GM18907 (cell line): ENCODE measurements around the gene ID4.

Experiments used
- ATAC-seq: cut with Tn5 transposase; IDR thresholded peaks from one replicate; pipeline ENCODE4 v1.9.1; 2021; ENCODE audit warnings: mild to moderate bottlenecking, moderate library complexity; ENCODE audit not compliant: unreplicated experiment

ID4 gene, protein sequence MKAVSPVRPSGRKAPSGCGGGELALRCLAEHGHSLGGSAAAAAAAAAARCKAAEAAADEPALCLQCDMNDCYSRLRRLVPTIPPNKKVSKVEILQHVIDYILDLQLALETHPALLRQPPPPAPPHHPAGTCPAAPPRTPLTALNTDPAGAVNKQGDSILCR

DNA sequence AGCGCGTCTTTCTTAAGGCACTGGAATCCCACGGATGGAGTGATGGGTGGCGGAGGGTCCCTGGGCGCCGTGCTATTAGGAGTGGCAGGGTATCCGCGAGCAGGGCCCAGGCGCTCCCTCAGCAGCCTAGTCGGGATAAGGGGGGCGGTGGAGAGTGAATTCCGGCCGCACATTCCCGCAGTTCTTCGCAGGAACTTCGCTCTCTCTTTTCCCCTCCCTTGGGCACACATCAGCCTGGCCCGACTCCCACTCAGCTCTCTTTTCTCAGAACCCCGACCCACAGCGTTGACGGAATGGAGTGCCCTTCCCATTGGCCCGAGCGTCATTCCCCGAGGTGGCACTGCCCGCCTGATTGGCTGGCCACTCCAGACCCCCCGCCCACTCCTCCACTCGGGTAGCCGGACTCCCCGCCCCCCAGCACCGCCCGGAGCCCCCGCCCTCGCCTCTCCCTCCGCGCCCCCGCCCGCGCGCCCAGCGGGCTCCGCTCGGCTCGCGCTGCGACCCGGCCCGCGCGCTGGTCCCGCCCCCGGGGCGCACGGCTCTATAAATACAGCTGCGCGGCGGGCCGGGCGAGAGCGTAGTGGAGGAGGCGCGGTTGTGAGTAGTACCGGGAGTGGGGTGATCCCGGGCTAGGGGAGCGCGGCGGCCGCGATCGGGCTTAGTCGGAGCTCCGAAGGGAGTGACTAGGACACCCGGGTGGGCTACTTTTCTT is at the start of gene ID4:
ID4 (plus strand) TSS at position 572 of the 712 bp plus-strand sequence. CDS start 385 bp downstream, outside the sequence.
- ATAC-seq = no peak

DNA sequence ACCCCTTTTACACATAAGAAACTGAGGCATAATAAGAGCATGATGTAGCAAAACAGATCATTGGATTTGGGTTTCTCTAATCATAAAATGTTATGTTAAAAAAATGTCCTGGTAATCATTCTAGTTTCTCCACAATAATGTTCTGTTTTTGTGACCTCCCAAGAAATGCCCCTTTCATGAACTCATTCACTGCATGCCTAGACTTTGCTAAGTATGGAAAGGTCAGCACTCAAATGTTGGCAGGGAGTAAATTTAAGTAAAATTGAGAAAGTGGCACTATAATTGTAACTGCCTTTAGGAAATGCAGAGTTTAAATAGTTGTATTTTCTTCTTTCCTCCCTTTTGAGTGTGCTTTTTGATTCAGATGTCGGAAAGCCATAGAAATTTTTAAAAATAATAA is 48.5 kb upstream of the ID4 start:
- no peak for ATAC-seq

DNA sequence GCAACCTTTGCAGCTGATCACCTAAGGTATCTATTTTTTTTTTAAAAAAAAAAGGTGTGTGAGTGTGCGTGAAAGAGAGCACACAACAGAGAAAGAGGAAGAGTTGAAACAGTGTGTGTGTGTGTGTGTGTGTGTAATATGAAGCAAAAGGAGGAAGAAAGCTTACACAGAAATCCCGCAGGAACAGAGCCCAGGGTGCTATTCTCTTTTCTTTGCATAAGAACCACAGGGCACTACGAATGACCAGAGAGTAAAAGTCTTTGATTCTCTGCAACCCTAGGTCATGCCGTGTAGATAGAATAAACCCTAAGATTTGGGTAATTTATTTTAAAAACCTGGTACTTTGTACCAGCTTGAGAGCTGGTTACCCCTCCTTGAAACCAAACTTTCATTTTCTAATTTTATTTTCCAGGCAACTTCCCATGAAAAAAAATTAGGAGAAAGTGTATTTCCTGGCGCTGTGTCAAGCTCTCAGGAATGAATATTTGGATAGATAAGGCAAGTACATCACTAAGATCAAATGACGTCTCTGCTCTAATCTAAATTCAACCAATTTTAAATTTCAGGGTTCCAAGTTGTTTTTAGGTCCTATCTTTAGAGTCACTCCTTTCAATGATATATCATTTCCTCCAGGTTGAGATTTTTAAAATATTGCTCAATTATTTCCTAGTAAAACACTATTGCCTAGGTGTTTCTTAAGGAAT is 47.9 kb upstream of the ID4 start:
- no peak for ATAC-seq

DNA sequence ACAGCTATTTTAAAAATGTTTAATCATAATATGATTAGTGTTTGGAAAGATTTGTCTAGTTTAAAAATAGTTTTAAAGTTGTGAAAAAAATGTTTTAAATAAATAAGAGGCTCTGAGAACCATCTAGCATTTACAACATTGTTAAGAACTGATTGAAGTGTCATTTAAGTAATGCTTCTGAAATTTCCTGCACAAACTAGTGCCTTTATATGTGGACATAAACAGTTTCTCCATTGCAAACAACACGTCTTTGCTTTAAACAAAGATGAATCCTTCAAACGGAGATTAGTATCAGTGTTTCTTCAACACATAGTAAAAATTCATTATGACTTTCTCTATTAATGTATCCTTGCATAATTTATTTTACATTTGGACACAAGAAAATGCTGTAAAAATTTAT is 45.9 kb upstream of the ID4 start:
- ATAC-seq = no peak

DNA sequence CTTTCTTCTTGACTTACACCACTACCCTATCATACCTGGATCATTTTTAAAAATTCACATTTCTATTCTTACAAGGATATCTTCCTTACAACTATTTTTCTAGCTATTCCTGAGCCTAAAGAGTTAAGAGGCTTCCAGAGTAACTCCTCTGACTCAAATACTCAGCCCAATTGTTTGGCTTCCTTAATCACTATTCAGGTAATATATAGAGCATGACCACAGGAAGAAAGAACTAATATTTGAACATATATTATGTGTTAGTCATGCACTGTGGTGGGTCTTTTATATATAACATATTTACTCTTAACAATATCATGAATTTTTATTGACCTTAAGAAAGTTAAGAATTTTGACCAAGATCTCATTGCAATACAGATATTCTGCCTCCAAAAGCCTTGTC is 42.0 kb upstream of the ID4 start:
- ATAC-seq = no peak

DNA sequence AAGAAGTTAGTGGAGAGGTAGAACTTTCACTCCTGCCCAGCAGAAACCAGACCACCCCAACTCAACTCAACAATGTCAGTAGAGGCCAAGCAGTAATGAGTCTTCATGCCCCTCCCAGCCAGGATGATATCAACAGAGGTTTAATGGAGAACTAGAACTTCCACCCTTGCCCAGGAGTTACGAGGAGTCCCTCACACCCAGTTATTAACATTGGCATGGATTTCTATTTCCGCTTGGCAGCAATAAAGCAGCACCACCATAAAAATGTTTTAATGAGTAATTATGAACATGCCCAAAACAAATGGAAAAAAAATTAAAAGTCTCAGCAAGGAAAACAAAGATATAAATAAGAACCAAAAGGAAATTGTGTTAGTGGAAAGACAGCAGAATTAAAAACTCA is 40.7 kb upstream of the ID4 start:
- ATAC-seq = no peak

DNA sequence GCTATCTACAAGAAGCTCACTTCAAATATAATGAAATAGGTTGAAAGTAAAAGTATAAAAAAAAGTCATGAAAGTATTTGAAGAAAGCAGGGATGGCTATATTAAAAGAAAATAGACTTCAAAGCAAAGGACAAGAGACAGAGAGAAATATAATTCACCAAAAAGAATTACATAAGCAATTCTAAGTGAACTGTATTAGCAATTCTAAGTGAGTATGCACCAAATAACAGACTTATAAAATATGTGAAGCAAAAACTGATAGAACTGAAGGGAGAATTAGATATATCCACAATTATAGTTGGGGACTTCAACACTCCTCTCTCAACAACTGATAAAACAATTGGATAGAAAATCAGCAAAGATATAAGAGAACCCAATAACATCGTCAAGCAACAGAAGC is 38.8 kb upstream of the ID4 start:
- ATAC-seq = no peak

DNA sequence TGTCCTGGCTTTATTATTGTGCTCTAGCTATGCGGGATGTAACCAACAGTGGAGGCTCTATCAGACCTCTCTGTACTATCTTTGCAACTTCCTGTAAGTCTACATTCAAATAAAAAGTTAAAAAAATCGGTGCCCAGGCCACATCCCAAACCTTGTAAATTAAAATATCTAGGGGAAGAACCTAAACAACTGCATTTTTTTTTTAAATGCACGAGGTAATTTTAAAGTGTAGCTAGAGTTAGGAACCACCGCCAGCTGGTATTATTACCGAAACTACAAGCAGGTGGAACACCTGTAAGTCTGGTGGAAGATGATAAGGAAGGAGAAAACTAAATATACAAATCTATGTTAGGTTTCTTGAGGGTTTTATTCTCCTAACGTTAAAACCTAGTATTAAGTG is 34.5 kb upstream of the ID4 start:
- ATAC-seq = no peak

DNA sequence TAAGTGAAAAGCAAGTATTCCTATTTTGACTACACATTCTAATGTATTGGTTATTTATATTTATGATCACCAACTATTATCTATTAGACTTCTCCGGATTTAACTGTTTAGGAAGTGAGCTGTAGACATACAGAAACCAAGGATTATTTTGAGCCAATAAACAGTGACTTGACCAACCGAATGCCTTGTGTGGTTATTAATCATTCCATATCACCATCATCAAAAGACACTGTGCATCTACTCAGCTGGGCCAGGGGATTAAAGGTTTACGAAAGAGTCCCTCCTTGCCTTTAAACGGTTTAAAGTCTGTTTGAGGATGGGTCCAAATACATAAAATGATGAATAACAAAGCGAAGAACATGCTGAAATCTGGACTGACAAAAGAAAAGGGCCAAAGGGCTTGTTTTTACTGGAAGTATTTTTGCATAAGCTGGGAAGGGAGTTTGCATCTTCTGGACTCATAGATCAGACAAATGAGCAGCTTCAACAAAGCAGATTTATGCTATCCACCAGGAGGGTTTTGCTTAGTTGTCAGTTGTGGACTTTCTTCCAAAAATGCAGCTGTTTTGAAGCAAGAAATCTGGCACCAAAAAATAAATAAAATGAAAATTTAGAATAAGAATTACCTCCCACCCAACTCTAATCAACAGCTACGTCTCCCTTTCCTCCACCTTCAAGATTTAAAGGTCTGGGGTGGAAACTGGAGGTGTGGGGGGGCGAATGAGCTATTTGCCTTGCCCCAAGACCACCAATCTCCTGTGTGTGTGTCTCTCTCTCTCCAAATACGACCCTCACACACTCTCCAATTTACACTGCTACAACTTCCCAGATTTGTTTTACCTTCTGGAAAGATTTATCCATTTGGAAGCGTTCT is 33.6 kb upstream of the ID4 start:
- ATAC-seq = no peak

DNA sequence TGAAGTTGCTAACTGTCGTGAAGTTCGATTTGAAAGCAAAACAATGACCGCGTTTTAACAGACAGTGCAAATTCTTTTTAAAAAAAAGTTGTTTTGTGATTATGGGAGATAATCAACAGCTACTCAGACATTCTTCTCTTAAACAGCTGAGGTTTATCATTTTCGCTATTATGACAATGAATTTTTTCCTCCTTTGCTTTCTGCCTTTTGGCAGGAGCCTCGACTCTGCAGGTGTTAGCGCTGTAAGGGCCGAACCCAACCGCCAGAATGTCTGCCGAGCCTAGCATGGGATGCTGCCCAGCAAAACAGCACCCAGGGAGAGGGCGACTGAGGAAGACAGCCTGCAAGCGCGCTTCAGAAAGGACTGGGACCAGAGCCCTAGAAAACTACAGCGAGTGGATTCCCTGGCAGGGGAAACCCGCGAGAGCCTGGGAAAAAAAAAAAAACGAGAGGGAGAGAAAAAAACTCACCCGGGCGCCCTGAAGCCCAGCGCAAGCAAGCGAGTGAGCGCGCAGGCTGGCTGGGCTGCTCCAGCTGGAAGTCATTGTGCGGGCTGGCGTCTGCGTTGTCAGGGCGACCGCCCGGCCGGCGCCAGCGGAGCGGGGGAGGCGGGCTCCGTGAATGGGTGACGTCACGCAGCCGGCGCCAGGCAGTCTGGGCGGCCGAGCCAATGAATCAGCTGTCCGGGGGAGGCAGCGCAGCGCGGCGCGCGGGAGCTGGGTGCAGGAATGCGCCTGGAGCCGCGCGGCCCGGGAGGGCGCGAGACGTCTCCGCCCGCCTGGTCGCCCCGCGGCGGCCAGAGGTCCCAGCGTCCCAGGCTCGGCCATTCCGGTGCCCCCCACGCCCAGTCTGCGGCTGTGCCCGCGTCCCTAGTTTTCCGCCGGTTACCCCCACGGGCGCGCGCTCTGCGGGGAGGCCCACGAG is 32.7 kb upstream of the ID4 start:
- ATAC-seq = peak; percentile 99

DNA sequence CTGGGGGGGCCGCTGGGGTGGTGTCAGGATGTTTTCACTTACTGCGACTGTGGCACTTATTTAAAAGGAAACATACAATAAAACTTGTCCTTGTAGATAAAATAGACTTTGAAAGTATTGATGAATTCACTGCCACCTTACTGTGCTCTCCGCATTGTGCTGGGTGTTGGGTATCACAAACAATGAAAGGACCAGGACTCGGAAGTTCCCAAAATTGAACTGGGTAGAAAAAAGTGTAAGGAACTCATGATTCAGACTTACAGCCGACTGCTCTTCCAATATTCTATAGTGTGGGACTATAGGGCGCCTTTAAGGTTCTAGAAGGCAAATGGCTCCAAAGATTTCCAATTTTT is 32.1 kb upstream of the ID4 start:
- ATAC-seq = no peak

DNA sequence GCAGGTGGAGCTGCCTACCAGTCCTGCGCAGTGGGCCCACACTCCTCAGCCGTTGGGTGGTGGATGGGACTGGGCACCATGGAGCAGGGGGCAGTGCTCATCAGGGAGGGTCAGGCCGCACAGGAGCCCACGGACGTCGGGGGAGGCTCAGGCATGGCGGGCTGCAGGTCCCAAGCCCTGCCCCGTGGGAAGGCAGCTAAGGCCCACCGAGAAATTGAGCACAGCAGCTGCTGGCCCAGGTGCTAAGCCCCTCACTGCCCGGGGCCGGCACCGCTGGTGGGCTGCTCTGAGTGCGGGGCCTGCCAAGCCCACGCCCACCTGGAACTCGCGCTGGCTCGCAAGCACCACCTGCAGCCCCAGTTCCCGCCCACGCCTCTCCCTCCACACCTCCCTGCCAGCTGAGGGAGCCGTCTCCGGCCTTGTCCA is 30.2 kb upstream of the ID4 start:
- ATAC-seq = no peak

DNA sequence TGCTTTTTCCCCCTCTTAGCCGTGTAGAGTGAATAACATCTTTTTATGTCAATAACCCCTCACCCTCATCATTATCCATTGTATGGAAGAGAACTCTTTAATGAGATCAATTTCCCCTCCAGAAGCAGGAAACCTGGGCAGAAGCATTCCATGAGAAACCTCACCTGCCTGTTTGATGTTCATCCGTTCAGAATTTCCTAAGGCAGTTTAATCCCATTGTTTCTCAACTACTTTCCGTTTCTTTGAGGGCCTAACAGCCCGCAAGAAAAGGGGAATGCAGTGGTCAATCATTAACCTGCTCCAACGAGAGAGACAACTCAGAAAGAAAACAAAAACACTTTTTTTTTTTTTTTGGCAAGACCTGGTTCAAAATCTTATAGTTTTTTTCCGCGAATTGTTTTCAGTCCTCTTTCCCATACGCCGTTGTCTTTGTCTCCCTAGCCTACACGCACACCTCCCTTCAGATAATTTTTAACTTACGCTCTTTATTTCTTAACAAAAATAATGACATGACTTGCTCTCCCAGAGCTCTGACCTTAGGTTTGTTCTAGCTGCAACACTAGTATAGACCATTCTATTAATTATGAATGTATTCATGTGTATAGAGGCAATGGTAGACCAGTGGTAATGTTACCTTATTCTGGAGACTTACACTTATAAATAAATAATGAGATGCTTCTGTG is 25.6 kb upstream of the ID4 start:
- ATAC-seq = no peak

DNA sequence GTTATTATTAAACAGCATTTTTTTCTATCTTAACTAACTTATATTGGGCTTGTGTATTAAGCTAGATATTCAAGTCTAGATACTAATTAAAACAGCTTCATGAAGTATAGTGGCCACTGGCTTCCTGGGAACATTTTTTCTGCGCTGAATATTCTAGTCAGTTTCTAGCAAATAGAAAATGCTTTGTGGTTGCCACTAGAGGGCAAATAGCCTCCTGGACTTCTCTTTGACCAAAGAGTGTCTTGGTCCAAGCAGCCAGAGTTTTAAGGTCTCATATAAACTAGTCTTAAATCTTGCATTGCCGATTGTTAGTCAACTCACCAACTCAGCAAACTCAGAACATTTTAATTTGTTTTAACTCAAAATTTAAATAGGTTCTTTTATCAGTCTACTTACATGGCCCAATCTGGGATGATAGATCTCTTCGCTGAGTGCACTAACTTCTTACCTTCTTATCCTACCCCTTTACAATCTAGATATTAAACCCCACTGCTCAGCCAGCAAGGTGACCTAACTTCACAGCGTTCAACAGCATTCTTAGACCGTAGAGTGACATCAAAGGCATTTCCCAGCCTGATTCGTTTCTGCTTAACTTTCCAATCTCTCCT is 24.6 kb upstream of the ID4 start:
- no peak for ATAC-seq

DNA sequence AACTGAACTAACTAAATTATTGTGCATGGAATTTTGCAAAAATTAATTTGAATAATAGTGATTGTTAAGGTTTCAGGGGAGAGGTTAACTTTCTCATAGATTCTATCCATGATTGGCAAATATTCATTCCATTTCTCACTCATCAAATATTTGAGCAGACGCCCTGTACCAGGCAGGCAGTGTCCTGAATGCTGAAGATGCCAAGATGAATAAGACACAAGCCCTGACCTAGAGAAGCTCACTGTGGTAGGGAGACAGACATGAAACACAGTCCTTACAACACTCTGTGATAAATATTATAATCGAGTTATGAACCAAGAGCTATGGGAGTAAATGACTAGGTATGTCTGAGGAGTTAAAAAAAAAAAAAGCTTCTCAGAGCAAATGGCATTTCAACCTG is 18.4 kb upstream of the ID4 start:
- no peak for ATAC-seq

DNA sequence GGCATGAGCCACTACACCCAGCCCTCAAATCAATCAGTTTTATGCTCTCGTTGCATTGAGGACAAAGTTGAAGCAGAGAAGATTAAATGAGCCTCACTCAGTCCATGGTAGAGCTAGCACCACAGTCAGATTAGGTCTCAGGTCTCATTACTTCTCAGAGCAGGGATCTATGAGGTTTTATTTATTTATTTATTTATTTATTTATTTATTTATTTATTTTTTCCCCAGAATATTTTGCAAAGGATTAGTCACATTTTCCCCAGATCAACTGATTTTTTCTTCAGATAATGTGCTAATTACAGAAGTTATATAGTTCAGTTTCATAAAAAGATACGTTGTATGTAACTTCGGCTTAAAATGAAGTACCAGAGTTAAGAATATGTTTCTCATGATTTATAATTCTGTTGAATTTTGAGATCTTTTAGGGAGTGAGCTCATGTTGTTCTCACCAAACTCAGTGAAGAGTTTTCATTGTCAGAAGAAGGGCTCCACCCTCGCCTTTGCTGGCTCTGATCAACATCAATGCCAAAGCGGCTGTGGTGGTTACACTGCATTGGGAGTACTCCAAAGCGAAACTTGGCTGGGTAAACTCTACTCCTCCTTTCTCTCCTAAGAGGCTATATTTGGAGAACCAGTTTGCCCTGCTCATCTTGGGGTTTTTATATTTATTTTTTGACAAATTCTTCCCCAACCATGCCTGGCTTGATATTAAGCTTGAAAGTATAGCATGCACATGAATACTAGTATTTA is 12.9 kb upstream of the ID4 start:
- no peak for ATAC-seq

DNA sequence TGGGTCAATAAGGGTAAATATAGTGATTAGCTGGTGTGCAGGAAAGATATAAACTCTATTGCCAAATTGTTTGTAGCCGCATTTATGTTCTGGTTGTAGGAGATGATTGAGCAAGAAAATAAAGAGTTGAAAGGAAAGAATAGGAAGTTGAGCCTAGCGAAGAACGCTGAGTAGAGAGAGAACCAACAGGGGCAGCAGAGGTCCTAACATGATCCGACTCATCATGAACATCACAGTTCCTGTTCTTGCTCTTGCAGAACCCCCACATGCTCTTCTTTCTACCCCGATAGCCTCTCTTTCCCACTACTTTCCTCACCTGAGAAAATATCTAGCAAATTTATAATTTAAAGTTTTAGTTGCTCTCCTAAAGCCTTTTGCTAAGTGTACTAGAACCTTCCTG is 9.9 kb upstream of the ID4 start:
- no peak for ATAC-seq

DNA sequence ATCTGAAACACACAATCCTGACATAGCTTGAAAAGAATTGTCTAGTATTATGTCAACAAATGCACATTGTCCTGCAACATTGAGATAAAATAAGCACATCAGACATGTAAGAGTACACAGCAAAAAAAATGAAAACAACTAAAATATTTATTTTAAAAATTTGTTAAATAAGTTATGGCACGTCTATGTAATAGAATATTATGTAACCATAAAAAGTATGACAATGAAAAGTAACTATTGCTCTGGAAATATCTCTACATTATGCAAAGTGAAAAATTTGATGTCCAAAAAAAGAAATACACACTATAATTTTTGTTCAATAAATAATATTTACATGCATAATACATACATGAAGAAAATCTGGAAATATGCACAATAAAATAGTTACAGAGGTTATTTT is 9.3 kb upstream of the ID4 start:
- no peak for ATAC-seq

DNA sequence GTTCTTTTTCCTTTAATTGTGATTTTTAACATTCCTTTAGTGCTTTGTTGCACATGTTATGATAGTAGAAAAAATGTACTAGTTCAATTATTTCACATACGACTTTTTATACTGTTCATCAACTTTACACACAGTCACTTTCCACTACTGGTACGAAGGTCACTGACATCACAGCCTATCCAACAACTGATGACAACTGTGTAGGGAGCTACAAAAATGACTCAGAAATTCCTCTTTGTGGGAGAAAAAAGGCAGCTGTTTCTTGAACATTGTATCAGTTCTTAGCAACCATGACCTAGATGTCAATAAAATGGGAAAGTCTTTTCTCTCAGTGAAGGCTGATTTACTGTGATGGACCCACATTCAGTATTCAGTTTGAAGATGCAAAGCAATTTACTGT is 7.0 kb upstream of the ID4 start:
- ATAC-seq = no peak
